Measurements from ENCODE around the gene PPP2R2C. TPM values are rescaled to one million over a fixed set of nuclear protein-coding genes. Genes with fewer than 3 reads are reported as not detected.

PPP2R2C gene
- total RNA-seq, 1 experiment from 2014 or later: not detected

DNA sequence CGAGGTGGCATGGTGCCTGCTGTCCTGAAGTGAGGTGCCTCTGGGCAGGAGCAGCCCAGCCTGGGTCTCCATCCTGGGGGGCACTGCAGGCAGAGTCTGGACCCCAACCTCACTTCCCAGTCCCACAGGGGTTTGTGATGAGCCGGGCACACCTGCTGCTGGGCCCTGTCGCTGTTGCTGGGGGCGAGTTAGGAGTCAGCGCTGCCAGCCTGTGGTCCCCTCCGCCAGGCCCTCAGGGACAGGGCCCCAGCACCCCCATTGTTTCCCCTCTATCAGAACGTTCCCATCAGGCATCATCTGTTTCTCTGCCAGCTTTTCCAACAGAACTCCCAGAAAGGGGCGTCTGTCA lies 179.3 kb downstream of the PPP2R2C start:
- peaks cover 5% of the 10 kb centered on the region for H3K36me3 Mint-ChIP-seq (ENCODE audit: insufficient read depth, unreplicated experiment)
- no peaks in the 10 kb centered on the region for H3K27me3 Mint-ChIP-seq (ENCODE audit: insufficient read depth, unreplicated experiment)
- no peaks in the 10 kb centered on the region; the same call in none of the 2 replicates for H3K36me3 ChIP-seq (ENCODE audit: control insufficient read depth, insufficient read depth, low read length)
- TF ChIP-seq, protein P1, sequence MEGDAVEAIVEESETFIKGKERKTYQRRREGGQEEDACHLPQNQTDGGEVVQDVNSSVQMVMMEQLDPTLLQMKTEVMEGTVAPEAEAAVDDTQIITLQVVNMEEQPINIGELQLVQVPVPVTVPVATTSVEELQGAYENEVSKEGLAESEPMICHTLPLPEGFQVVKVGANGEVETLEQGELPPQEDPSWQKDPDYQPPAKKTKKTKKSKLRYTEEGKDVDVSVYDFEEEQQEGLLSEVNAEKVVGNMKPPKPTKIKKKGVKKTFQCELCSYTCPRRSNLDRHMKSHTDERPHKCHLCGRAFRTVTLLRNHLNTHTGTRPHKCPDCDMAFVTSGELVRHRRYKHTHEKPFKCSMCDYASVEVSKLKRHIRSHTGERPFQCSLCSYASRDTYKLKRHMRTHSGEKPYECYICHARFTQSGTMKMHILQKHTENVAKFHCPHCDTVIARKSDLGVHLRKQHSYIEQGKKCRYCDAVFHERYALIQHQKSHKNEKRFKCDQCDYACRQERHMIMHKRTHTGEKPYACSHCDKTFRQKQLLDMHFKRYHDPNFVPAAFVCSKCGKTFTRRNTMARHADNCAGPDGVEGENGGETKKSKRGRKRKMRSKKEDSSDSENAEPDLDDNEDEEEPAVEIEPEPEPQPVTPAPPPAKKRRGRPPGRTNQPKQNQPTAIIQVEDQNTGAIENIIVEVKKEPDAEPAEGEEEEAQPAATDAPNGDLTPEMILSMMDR (IDR thresholded peaks at IDR 0.05; ENCODE audit: insufficient read depth in 1 of 2, low read depth in 1 of 2, low read length in 1 of 2, severe bottlenecking in 1 of 2, unreplicated experiment in 1 of 2): no peak
- H3K9me3 Mint-ChIP-seq (ENCODE audit: unreplicated experiment): no peaks in the 10 kb centered on the region
- intact Hi-C loops (cut with micrococcal nuclease; ENCODE audit: unreplicated experiment): no loop called here
- ChIA-PET CTCF (no interaction called here), POLR2A (no interaction called here)
- DNase-seq: no peak
- H3K27me3 ChIP-seq (replicated peaks; ENCODE audit: control insufficient read depth, insufficient read depth, low read length): no peaks in the 10 kb centered on the region
- no peak overlapping the region for H3K4me3 Mint-ChIP-seq (ENCODE audit: unreplicated experiment)
- no TSS peak for BruUV-seq (replicated peaks)
- no peaks in the 10 kb centered on the region for H3K9me3 ChIP-seq
- H3K4me1 Mint-ChIP-seq (ENCODE audit: low read depth, unreplicated experiment): no peaks in the 10 kb centered on the region
- no peaks in the 10 kb centered on the region for H3K4me1 ChIP-seq
- no peak overlapping the region for H3K4me3 ChIP-seq (ENCODE audit: low read depth, low read length)
- no peak overlapping the region for H3K27ac Mint-ChIP-seq (ENCODE audit: unreplicated experiment)

DNA sequence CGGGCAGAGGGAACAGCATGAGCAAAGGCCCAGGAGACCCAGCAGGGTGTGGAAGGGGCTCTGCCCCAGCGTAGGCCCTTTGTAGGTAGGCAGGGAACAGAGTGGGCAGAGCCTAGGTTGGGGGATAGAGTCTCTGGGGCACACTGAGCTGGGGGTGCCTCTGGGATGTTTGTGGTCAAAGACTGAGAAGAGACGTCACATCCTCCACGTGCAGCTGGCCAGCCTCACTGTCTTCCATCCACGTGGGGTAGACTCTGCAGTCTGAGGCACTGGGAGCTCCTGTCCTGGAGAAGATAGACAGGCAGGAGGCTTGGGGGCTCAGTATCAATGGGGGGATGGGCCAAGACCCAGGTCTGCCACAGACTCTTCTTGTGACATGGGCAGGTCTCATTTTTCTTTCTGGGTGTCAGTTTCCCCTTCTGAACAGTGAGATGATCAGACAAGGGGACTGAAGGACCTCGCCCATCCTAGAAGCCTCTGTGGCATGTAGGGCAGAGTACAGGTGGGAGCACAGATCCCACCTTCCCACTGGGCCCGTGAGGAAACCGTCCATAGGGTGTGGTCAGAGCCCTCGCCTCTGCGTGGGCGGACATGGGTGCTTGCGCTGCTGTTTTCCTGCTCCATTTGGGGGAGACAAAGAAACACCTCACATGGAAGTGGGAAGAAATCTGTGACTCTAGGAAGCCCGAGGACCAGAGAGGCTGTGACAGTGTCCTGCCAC lies 179.9 kb downstream of the PPP2R2C start:
- Mint-ChIP-seq H3K4me1 (ENCODE audit: low read depth, unreplicated experiment) (no peaks in the 10 kb centered on the region), H3K27ac (ENCODE audit: unreplicated experiment) (no peak overlapping the region), H3K4me3 (ENCODE audit: unreplicated experiment) (no peak overlapping the region), H3K36me3 (ENCODE audit: insufficient read depth, unreplicated experiment) (peaks cover 5% of the 10 kb centered on the region), H3K9me3 (ENCODE audit: unreplicated experiment) (no peaks in the 10 kb centered on the region), H3K27me3 (ENCODE audit: insufficient read depth, unreplicated experiment) (no peaks in the 10 kb centered on the region)
- Histone ChIP-seq H3K4me3 (ENCODE audit: low read depth, low read length) (no peak overlapping the region), H3K36me3 (ENCODE audit: control insufficient read depth, insufficient read depth, low read length) (no peaks in the 10 kb centered on the region; the same call in none of the 2 replicates), H3K4me1 (no peaks in the 10 kb centered on the region), H3K27me3 (replicated peaks; ENCODE audit: control insufficient read depth, insufficient read depth, low read length) (no peaks in the 10 kb centered on the region), H3K9me3 (no peaks in the 10 kb centered on the region)
- no peak for DNase-seq
- ChIA-PET CTCF (no interaction called here), POLR2A (no interaction called here)
- intact Hi-C loops (cut with micrococcal nuclease; ENCODE audit: unreplicated experiment): no loop called here
- TF ChIP-seq, protein P1 (IDR thresholded peaks at IDR 0.05; ENCODE audit: insufficient read depth in 1 of 2, low read depth in 1 of 2, low read length in 1 of 2, severe bottlenecking in 1 of 2, unreplicated experiment in 1 of 2): no peak
- BruUV-seq (replicated peaks): no TSS peak

DNA sequence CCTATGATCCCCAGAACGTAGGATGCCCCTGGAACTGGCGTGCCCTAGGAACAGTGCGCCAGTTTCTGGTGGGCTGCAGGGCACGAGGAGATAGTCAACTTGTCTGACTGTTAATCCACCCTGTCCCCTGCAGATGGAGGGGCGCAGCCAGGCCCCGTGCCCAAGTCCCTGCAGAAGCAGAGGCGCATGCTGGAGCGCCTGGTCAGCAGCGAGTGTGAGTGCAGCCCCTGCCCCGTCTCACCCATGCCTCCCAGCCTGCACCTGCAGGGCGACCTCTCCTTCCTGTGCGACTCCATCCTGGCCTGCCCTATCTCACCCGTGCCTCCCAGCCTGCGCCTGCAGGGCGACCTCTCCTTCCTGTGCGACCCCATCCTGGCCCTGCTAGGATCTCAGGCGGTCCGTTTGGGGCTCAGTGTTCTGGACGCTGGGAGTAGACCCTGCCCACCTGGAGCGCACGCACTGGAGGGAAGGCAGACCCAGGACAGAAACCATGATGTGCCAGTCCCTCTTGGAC lies 180.6 kb downstream of the PPP2R2C start:
- TF ChIP-seq, protein P1 (IDR thresholded peaks at IDR 0.05; ENCODE audit: insufficient read depth in 1 of 2, low read depth in 1 of 2, low read length in 1 of 2, severe bottlenecking in 1 of 2, unreplicated experiment in 1 of 2): no peak
- intact Hi-C loops (cut with micrococcal nuclease; ENCODE audit: unreplicated experiment): no loop called here
- Histone ChIP-seq H3K27me3 (replicated peaks; ENCODE audit: control insufficient read depth, insufficient read depth, low read length) (no peaks in the 10 kb centered on the region), H3K9me3 (no peaks in the 10 kb centered on the region), H3K4me3 (ENCODE audit: low read depth, low read length) (no peak overlapping the region), H3K4me1 (no peaks in the 10 kb centered on the region), H3K36me3 (ENCODE audit: control insufficient read depth, insufficient read depth, low read length) (no peaks in the 10 kb centered on the region; the same call in none of the 2 replicates)
- Mint-ChIP-seq H3K4me1 (ENCODE audit: low read depth, unreplicated experiment) (no peaks in the 10 kb centered on the region), H3K27ac (ENCODE audit: unreplicated experiment) (no peak overlapping the region), H3K27me3 (ENCODE audit: insufficient read depth, unreplicated experiment) (no peaks in the 10 kb centered on the region), H3K9me3 (ENCODE audit: unreplicated experiment) (no peaks in the 10 kb centered on the region), H3K36me3 (ENCODE audit: insufficient read depth, unreplicated experiment) (peaks cover 12% of the 10 kb centered on the region), H3K4me3 (ENCODE audit: unreplicated experiment) (no peak overlapping the region)
- no TSS peak for BruUV-seq (replicated peaks)
- ChIA-PET POLR2A (no interaction called here), CTCF (no interaction called here)
- DNase-seq: no peak
